D721Med (cell line): ENCODE data around the gene SECISBP2L.

Experiments used
- DNase-seq: peaks from one replicate; pipeline ENCODE4 v3.0.0; 2011; ENCODE audit warnings: low spot score; ENCODE audit not compliant: insufficient read length
- FAIRE-seq: peaks from 2 replicates; lab custom pipeline; 2011; peaks lifted over from hg19 to GRCh38; lab: Jason Lieb, UNC
- CTCF ChIP-seq: IDR thresholded peaks from 2 replicates; pipeline ENCODE4 v1.5.1; 2012; ENCODE audit warnings: mild to moderate bottlenecking, control low read depth; ENCODE audit not compliant: insufficient read depth; ENCODE audit errors: missing control alignments

The SECISBP2L gene

GRCh38 chr15:48984811-48985352, 61.4 kb downstream of the SECISBP2L start:
- no peak for TF ChIP-seq CTCF
- no peak for DNase-seq
- no peak for FAIRE-seq

DNA sequence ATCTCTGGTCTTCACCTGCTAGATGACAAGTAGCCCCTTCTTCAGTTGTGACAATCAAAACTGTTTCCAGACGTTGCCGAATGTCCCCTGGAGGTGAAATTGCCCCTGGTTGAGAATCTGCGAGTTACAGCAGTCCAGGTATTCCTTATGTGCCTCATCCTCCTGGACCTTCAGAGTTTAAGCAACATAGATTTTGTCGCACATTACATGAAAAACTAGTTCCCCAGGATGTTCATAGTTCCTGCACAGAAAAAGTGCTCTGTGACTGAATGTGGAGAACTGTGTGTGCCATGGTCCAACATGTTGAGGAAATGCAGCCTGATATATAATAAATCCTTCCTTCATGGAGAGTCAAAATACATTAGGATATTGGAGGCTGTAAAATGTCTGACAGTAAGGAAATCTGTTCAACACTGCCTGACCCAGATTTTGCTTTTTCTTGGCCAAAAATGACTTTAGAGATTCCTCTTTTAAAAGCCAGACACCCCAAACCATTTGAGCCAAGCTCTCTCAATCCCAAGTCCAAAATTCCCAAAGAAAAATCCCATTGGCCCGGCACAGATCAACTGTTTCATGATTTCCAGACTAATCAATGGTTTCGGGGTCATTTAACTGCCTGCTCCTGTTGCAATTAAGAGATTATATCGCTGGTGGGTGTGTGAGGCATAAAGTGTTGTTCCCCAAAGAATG, 62.1 kb downstream of the SECISBP2L start:
- TF ChIP-seq CTCF: no peak
- DNase-seq (no peak), FAIRE-seq (no peak)

DNA sequence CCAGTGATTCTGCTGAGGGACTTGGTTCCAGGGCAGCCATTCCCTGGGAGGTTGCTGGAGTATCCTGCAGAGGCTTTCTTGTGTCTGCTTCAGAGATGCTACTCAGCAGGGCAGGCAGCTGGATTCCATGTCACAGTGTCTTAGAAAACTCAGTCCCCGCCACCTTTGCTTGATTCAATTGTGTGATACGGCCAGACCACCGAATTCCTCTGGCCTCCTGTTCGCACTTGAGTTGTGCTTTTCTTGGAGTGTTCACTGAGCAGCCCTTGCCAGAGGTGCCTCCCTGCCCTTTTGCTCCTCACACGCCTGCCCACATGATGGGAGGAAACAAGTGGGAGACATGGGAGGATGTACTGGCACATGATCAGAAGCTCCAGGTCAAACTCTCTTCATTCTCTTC, 62.9 kb downstream of the SECISBP2L start:
- DNase-seq: no peak
- FAIRE-seq: no peak
- TF ChIP-seq CTCF: no peak

DNA sequence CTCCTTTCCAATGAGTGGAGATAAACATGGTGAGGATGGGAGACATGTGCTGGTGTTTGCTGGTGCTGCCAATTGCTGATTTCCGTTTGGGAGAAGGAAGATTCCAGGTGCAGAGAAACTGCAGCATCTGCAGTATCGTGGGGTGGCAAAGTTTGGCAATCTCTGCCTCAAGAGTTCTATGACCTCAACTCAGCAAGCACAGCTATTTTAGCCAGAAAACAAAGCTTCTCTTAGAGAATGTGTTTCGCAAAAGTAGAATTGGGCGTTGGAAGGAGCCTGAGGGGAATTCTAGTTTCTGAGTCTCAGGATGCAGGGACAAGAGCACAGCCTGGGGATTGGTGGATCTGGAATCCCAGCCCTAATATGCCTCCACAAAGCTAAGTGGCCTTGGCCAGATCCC, 64.3 kb downstream of the SECISBP2L start:
- DNase-seq (no peak), FAIRE-seq (no peak)
- no peak for TF ChIP-seq CTCF

DNA sequence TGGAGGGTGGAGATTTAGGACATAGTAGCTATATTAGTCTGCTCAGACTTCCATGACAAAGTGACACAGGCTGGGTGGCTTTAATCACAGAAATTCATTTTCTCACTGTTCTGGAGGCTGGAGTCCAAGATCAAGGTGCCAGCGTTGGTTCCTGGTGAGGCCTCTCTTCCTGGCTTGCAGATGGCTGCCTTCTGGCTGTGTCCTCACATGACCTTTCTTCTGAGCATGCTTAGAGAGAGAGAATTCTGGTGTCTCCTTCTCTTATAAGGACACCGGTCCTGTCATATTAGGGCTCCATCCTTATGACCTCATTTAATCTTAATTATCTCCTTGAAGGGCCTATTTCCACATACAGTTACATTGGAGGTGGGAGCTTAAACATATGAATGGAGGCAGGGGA, 67.6 kb downstream of the SECISBP2L start:
- TF ChIP-seq CTCF: no peak
- DNase-seq: no peak
- FAIRE-seq: no peak

- TF ChIP-seq CTCF: no peak
- no peak for FAIRE-seq
- no peak for DNase-seq
Measured at GRCh38 chr15:48976444-48977088, 69.7 kb downstream of the SECISBP2L start.
